Caco-2 (cell line): ENCODE results near the gene COA3. TPM values are rescaled to one million over a fixed set of nuclear protein-coding genes. Genes with fewer than 3 reads are reported as not detected.
A peak's percentile ranks its signal among the peaks of the same experiment; 100 is the strongest.

Experiments used
- BruUV-seq: library from RNA; stranded (reverse); fragments of 400-500 nt; replicated peaks from 2 replicates; lab custom pipeline; 2021; lab: Mats Ljungman, UMichigan
- CTCF ChIA-PET: fragments of 300-600 bp; sonication (Branson Sonifier 250); formaldehyde crosslinking; loops from one replicate; lab custom pipeline; 2022; ENCODE audit warnings: antibody characterized with exemption; lab: Charles Lee
- POLR2A ChIA-PET: fragments of 300-600 bp; sonication (Branson Sonifier 250); formaldehyde crosslinking; loops from one replicate; lab custom pipeline; 2022; ENCODE audit warnings: antibody characterized with exemption; lab: Charles Lee
- DNase-seq, 2 experiments: peaks; one replicate each; pipeline versions ENCODE4 v3.0.0 to v3.0.0-alpha.2; 2020 to 2022
- H3K27me3 ChIP-seq: replicated peaks from 2 replicates; pipeline ENCODE4 v1.6.0; 2011; ENCODE audit warnings: low read length; ENCODE audit not compliant: control insufficient read depth, insufficient read depth
- H3K36me3 ChIP-seq: 2 replicates; pipeline ENCODE4 v1.5.1; 2011; ENCODE audit warnings: low read length; ENCODE audit not compliant: control insufficient read depth, insufficient read depth
- H3K4me1 ChIP-seq: fragments of 250-450 bp; sonication (Bioruptor Pico); 2 replicates; pipeline ENCODE4 v1.5.1; 2020; ENCODE audit warnings: mild to moderate bottlenecking
- H3K4me3 ChIP-seq: 2 replicates; pipeline ENCODE4 v1.5.1; 2011; ENCODE audit warnings: low read depth, mild to moderate bottlenecking, control low read depth, low read length
- H3K9me3 ChIP-seq: fragments of 250-450 bp; sonication (Bioruptor Pico); 2 replicates; pipeline ENCODE4 v1.5.1; 2020; ENCODE audit warnings: mild to moderate bottlenecking, moderate library complexity
- H3K27ac Mint-ChIP-seq: one replicate; pipeline ENCODE4 v1.8.0; 2022; ENCODE audit warnings: mixed read lengths; ENCODE audit not compliant: unreplicated experiment
- H3K27me3 Mint-ChIP-seq: one replicate; pipeline ENCODE4 v1.8.0; 2022; ENCODE audit warnings: mixed read lengths; ENCODE audit not compliant: insufficient read depth, unreplicated experiment
- H3K36me3 Mint-ChIP-seq: one replicate; pipeline ENCODE4 v1.8.0; 2022; ENCODE audit warnings: mild to moderate bottlenecking, mixed read lengths; ENCODE audit not compliant: insufficient read depth, unreplicated experiment
- H3K4me1 Mint-ChIP-seq: one replicate; pipeline ENCODE4 v1.8.0; 2022; ENCODE audit warnings: low read depth, mixed read lengths; ENCODE audit not compliant: unreplicated experiment
- H3K4me3 Mint-ChIP-seq: one replicate; pipeline ENCODE4 v1.8.0; 2022; ENCODE audit warnings: mild to moderate bottlenecking, moderate library complexity, mixed read lengths; ENCODE audit not compliant: unreplicated experiment
- H3K9me3 Mint-ChIP-seq: one replicate; pipeline ENCODE4 v1.8.0; 2022; ENCODE audit warnings: mixed read lengths; ENCODE audit not compliant: unreplicated experiment
- CTCF ChIP-seq, 2 experiments: fragments of 200-600 bp in 1 of 2; IDR thresholded peaks; 1 replicate in 1 of 2; 2 replicates in 1 of 2; pipeline versions ENCODE4 v1.5.1 to v1.8.0; 2011 to 2022; ENCODE audit warnings: antibody characterized with exemption in 1 of 2, control low read depth in 1 of 2, inconsistent platforms in 1 of 2, low read depth in 1 of 2, low read length in 1 of 2, mild to moderate bottlenecking in 1 of 2, moderate library complexity in 1 of 2; ENCODE audit not compliant: insufficient read depth in 1 of 2, severe bottlenecking in 1 of 2, unreplicated experiment in 1 of 2
- intact Hi-C: fragments of 100-400 bp; cut with micrococcal nuclease; formaldehyde crosslinking; loops from one replicate; pipeline ENCODE4 v1.10.0; 2022; ENCODE audit not compliant: unreplicated experiment
- total RNA-seq: library from RNA; stranded (reverse); gene quantifications from 2 replicates; pipeline ENCODE4 v1.2.3, GENCODE V29; 2022

The COA3 gene
- total RNA-seq, 1 experiment from 2014 or later, result 63.6 TPM

DNA sequence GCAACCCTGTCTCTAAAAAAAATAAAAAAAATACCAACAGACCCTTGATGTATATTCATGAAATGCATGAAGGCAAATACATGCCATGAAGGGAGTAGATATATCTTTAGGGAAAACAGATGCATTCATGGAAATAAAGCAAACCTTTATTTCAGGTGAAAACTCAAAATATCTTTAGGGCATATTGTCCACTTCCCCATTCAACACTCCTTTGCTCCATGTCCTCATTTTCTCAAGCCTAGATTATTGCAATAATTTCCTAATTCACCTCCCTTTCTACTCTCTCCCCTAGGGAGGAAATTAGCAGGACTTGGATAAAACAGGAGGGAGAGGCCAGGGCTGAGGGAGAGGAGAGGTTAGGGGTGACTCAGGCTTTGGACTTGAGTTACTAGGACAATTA is 31.0 kb downstream of the COA3 start:
- no peak overlapping the region for H3K4me3 Mint-ChIP-seq
- H3K36me3 Mint-ChIP-seq, result peaks cover 9% of the 10 kb centered on the region
- Histone ChIP-seq H3K36me3 (no peaks in the 10 kb centered on the region), H3K9me3 (no peaks in the 10 kb centered on the region), H3K4me3 (no peak overlapping the region), H3K27me3 (no peaks in the 10 kb centered on the region), H3K4me1 (peaks cover 7% of the 10 kb centered on the region)
- TF ChIP-seq CTCF (IDR thresholded peaks at IDR 0.05; ENCODE audit: insufficient read depth in 1 of 2, low read depth in 1 of 2, low read length in 1 of 2, severe bottlenecking in 1 of 2, unreplicated experiment in 1 of 2), result no peak
- intact Hi-C loops, result no loop called here
- no peaks in the 10 kb centered on the region for H3K27me3 Mint-ChIP-seq
- no peak overlapping the region for H3K27ac Mint-ChIP-seq
- ChIA-PET POLR2A (no interaction called here), CTCF (no interaction called here)
- no peaks in the 10 kb centered on the region for H3K9me3 Mint-ChIP-seq
- peaks cover 13% of the 10 kb centered on the region for H3K4me1 Mint-ChIP-seq
- no TSS peak for BruUV-seq
- no peak for DNase-seq

- peaks cover 6% of the 10 kb centered on the region for H3K36me3 Mint-ChIP-seq
- Histone ChIP-seq H3K9me3 (no peaks in the 10 kb centered on the region), H3K27me3 (no peaks in the 10 kb centered on the region), H3K4me3 (no peak overlapping the region), H3K4me1 (peaks cover 15% of the 10 kb centered on the region), H3K36me3 (no peaks in the 10 kb centered on the region)
- H3K9me3 Mint-ChIP-seq, result no peaks in the 10 kb centered on the region
- intact Hi-C loops, result no loop called here
- DNase-seq, result peak in 1 of 2 experiments; percentile 23
- H3K27me3 Mint-ChIP-seq, result no peaks in the 10 kb centered on the region
- CTCF ChIA-PET, result interaction anchor here (0.6 kb wide), 1 partner anchor 109 kb away, joined by 3 read pairs; no protein-coding TSS in a partner anchor
- no TSS peak for BruUV-seq
- H3K4me3 Mint-ChIP-seq, result no peak overlapping the region
- peaks cover 13% of the 10 kb centered on the region for H3K4me1 Mint-ChIP-seq
- H3K27ac Mint-ChIP-seq, result no peak overlapping the region
- no peak for TF ChIP-seq CTCF (IDR thresholded peaks at IDR 0.05; ENCODE audit: insufficient read depth in 1 of 2, low read depth in 1 of 2, low read length in 1 of 2, severe bottlenecking in 1 of 2, unreplicated experiment in 1 of 2)
- POLR2A ChIA-PET, result interaction anchor here (0.6 kb wide), 1 partner anchor 40 kb away, joined by 15 read pairs; no protein-coding TSS in a partner anchor
Observed at GRCh38 chr17:42766124-42766523, 32.4 kb downstream of the COA3 start.

GRCh38 chr17:42761638-42762037 is 36.9 kb downstream of the COA3 start:
- intact Hi-C loops, result loop anchor here (5.0 kb wide), 2 partner anchors 84 to 184 kb away; partner anchors contain the start of genes PLEKHH3 and PSMC3IP
- BruUV-seq, result no TSS peak
- Mint-ChIP-seq H3K27ac (peak overlapping the region; percentile 56), H3K27me3 (no peaks in the 10 kb centered on the region), H3K4me3 (peak overlapping the region; percentile 65), H3K36me3 (peaks cover 6% of the 10 kb centered on the region), H3K4me1 (peaks cover 20% of the 10 kb centered on the region), H3K9me3 (no peaks in the 10 kb centered on the region)
- CTCF ChIA-PET, result interaction anchor here (0.5 to 0.8 kb wide), 5 partner anchors 12 to 930 kb away, joined by 3 to 4 read pairs (median 3); partner anchors contain the start of genes BECN1 and VPS25
- Histone ChIP-seq H3K4me1 (peaks cover 28% of the 10 kb centered on the region), H3K9me3 (no peaks in the 10 kb centered on the region), H3K27me3 (no peaks in the 10 kb centered on the region), H3K4me3 (peak overlapping the region; percentile 68), H3K36me3 (no peaks in the 10 kb centered on the region)
- POLR2A ChIA-PET, result no interaction called here
- TF ChIP-seq CTCF (IDR thresholded peaks at IDR 0.05; ENCODE audit: insufficient read depth in 1 of 2, low read depth in 1 of 2, low read length in 1 of 2, severe bottlenecking in 1 of 2, unreplicated experiment in 1 of 2), result no peak
- no peak for DNase-seq
